Tibial nerve (tissue), 4 donors: Measurements from ENCODE around the gene TMEM101. TPM values are rescaled to one million over a fixed set of nuclear protein-coding genes. Genes with fewer than 3 reads are reported as not detected.

Source experiments
- DNase-seq, 2 donors: peaks; one replicate each; pipeline ENCODE4 v3.0.0-alpha.2; 2019; ENCODE audit warnings: low spot score in 2 of 2
- H3K27ac ChIP-seq, 4 donors: fragments of 200-600 bp; sonication (generic) in 3 of 4; one replicate each; pipeline ENCODE4 v1.5.1; 2017 to 2019; ENCODE audit warnings: mild to moderate bottlenecking in 1 of 4
- H3K27me3 ChIP-seq, 2 donors: fragments of 200-600 bp; sonication (generic) in 1 of 2; one replicate each; pipeline versions ENCODE4 v1.5.1 to v1.6.0; 2017 to 2019
- H3K36me3 ChIP-seq, 3 donors: fragments of 200-600 bp; sonication (generic); one replicate each; pipeline ENCODE4 v1.5.1; 2018 to 2019
- H3K4me1 ChIP-seq, 4 donors: fragments of 200-600 bp; sonication (generic) in 3 of 4; one replicate each; pipeline ENCODE4 v1.5.1; 2017 to 2019
- H3K4me3 ChIP-seq, 4 donors: fragments of 200-600 bp; sonication (generic) in 3 of 4; one replicate each; pipeline ENCODE4 v1.5.1; 2017 to 2019; ENCODE audit warnings: mild to moderate bottlenecking in 1 of 4, moderate library complexity in 1 of 4
- H3K9me3 ChIP-seq, 4 donors: fragments of 200-600 bp; sonication (generic) in 3 of 4; one replicate each; pipeline ENCODE4 v1.5.1; 2017 to 2019
- EP300 ChIP-seq, 2 donors: sonication (generic); formaldehyde crosslinking; IDR thresholded peaks; one replicate each; pipeline ENCODE4 v1.6.1; 2017; ENCODE audit warnings: antibody characterized with exemption in 2 of 2, mild to moderate bottlenecking in 1 of 2
- POLR2A ChIP-seq, 2 donors: fragments of 450-650 bp; IDR thresholded peaks; one replicate each; pipeline ENCODE4 v1.6.1; 2017; ENCODE audit warnings: antibody characterized with exemption in 2 of 2, mild to moderate bottlenecking in 2 of 2, moderate library complexity in 2 of 2
- WGBS, 2 donors: methylation state at CpG; one replicate each; pipeline ENCODE4 v1.1.5; 2018; 5-methylcytosine and 5-hydroxymethylcytosine counted together
- total RNA-seq, 4 donors: library from RNA; depleted of rRNA; stranded (reverse); fragments of >200 nt; gene quantifications; one replicate each; pipeline ENCODE4 v1.1.0, GENCODE V29; 2016
- TF ChIP-seq, protein P1 (sequence below), 5 experiments: fragments of 200-600 bp in 3 of 5; fragments of 450-650 bp in 2 of 5; sonication (generic) in 3 of 5; IDR thresholded peaks; one replicate each; pipeline ENCODE4 v1.5.1; 2016 to 2019; ENCODE audit warnings: antibody characterized with exemption in 5 of 5, mild to moderate bottlenecking in 3 of 5, moderate library complexity in 2 of 5

The TMEM101 gene
- total RNA-seq, 4 donors from 2014 or later = 28.6 to 41.2 (median 34.5) TPM

DNA sequence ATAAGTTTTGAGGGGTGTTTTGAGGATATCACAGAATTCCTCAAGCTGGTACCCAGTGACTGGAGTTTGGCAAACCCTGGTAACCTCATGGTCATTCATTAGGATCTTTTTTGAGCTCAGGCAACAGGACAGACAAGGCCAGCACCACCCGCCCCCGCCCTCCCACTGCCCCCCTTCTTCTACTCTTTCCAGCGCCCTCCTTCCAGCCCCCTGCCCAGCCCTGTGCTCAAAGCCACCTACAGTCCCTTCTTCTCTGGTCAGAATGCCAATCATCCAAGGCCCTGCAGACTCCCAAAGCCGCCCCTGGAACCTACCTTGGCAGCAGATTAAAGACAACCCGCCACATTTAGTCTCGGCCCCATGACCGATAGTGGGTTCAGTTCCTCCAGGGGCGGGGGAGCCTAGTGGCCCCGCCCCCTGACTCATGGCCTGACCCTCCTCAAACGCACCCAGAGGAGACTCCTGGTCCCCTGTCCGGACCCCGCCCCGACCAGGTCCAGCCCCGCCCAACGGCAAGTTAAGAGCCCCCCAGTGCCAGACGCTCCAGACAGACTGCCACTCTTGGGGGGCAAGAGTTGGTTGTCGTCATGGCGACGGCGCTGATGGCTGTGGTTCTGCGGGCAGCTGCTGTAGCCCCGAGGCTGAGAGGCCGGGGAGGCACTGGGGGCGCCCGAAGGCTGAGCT is 10.5 kb downstream of the TMEM101 start, which contains the start of gene NAGS:
TSS of gene NAGS (plus strand) at position 546 of the 684 bp plus-strand sequence. CDS start at position 588, 42 bp downstream.
- Histone ChIP-seq H3K36me3 (peaks cover 0 to 3% (median 0%) of the 10 kb centered on the region in 3 donors), H3K27ac (peak within 1 kb of the TSS in 2 of 4 donors; percentile 61 to 69), H3K9me3 (no peaks in the 10 kb centered on the region), H3K4me1 (peaks cover 0 to 42% (median 31%) of the 10 kb centered on the region in 4 donors), H3K4me3 (peak within 1 kb of the TSS in 3 of 4 donors; percentile 4 to 62 (median 57)), H3K27me3 (peaks cover 3 to 67% of the 10 kb centered on the region in 2 donors)
- WGBS, 2 donors = 9 to 15% methylated on average over 18 to 25 of the region's 25 CpGs
- no peak for DNase-seq
- TF ChIP-seq EP300 (IDR thresholded peaks at IDR 0.05) (no peak), POLR2A (IDR thresholded peaks at IDR 0.05) (no peak)
- TF ChIP-seq, protein P1, sequence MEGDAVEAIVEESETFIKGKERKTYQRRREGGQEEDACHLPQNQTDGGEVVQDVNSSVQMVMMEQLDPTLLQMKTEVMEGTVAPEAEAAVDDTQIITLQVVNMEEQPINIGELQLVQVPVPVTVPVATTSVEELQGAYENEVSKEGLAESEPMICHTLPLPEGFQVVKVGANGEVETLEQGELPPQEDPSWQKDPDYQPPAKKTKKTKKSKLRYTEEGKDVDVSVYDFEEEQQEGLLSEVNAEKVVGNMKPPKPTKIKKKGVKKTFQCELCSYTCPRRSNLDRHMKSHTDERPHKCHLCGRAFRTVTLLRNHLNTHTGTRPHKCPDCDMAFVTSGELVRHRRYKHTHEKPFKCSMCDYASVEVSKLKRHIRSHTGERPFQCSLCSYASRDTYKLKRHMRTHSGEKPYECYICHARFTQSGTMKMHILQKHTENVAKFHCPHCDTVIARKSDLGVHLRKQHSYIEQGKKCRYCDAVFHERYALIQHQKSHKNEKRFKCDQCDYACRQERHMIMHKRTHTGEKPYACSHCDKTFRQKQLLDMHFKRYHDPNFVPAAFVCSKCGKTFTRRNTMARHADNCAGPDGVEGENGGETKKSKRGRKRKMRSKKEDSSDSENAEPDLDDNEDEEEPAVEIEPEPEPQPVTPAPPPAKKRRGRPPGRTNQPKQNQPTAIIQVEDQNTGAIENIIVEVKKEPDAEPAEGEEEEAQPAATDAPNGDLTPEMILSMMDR (IDR thresholded peaks at IDR 0.05) = no peak

DNA sequence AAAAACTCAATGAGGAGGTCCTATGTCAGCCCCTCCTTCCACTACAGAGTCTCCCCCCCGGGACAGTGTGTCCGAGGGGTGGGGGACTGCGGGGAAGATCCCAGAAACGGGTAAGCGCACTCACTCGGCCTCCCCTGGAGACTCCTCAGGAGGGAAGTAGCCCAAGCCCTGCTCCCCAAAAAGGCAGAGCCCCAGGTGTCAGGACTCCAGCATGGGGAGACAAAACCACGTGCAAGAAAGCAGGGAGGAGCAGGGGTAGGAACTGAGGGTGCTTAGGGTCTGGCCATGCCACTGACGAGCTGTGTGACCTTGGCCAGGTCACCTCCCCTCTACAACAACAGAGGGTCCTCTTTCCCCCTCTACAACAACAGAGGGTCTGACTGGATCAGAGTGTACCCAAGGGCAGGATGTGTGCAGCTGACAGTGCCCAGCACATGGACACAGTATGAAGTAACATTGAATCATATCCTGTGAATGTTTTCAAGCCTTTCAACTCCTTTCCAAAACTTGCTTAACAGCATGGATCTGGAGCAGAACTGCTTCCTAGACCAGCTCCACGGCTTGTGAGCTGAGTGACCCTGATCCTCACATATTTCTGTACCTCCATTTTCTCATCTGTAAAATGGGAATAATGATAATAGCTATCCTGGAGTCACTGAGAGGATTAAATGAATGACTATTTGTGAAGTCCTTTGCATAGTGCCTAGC is 12.5 kb downstream of the TMEM101 start:
- H3K27me3 ChIP-seq = peaks cover 3 to 60% of the 10 kb centered on the region in 2 donors
- H3K27ac ChIP-seq = no peak overlapping the region
- no peak for DNase-seq
- TF ChIP-seq EP300 (IDR thresholded peaks at IDR 0.05) (peak in 1 of 2 donors; percentile 13), POLR2A (IDR thresholded peaks at IDR 0.05) (no peak)
- H3K4me3 ChIP-seq = no peak overlapping the region
- H3K36me3 ChIP-seq = no peaks in the 10 kb centered on the region
- H3K9me3 ChIP-seq = no peaks in the 10 kb centered on the region
- H3K4me1 ChIP-seq = peaks cover 0 to 31% (median 20%) of the 10 kb centered on the region in 4 donors
- 56 to 63% methylated on average over 9 of the region's 9 CpGs for WGBS, 2 donors

DNA sequence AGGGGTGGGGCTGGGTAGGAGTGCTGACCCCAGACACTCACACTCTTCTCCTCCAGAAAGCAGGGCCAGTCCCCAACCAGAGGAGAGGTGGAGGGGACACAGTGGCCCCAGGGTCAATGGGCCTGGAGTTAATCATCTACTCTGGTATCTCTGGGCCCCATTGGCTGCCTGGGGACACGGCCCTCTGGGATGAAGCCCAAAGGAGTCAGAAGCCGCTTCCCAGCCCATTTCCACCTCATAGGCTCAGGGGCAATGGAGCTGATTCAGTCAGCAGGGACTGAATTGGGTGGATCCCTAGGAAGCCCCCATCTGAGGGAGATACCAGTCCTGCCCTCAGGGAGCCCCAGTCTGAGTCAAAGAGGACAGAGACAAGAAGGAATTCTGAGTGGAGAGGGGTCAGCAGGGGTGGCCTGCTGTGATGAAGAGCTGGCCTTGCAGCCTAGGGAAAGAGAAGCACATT is 13.3 kb downstream of the TMEM101 start:
- TF ChIP-seq EP300 (IDR thresholded peaks at IDR 0.05) = no peak
- TF ChIP-seq POLR2A (IDR thresholded peaks at IDR 0.05) = no peak
- TF ChIP-seq, protein P1 (IDR thresholded peaks at IDR 0.05) = no peak
- Histone ChIP-seq H3K27ac (no peak overlapping the region), H3K4me1 (peaks cover 0 to 24% (median 15%) of the 10 kb centered on the region in 4 donors), H3K4me3 (no peak overlapping the region), H3K9me3 (no peaks in the 10 kb centered on the region), H3K36me3 (no peaks in the 10 kb centered on the region), H3K27me3 (peaks cover 3 to 55% of the 10 kb centered on the region in 2 donors)
- 80 to 84% methylated on average over 2 of the region's 2 CpGs for WGBS, 2 donors
- no peak for DNase-seq

DNA sequence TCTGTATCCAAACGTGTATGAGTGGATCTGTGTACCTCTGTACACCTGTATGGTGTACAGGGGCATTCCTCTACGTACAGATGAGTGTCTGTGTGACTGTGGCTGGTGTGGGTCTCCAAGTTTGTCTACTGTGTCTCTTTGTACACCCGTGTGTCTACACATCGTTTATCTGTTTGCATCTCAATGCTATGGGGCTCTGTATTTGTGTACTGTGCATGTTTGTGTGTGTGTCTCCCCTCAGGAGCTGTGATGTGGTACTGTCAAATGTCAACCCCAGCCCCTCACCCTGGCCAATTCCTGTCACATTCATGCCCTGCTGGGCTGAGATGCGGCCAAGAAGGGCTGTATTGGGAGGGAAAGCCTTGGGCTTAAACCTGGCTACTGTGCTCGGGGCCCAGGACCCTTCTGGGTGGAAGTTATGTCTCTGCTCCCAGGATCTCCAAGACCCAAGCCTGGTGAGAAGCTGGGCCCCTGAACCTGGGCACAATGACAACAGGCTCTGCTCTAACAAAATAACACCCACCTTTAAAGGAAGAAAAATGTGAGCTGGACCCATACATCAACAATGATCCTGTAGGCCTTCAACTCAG is 13.8 kb downstream of the TMEM101 start:
- WGBS, 2 donors = 78 to 80% methylated on average over 5 to 6 of the region's 6 CpGs
- Histone ChIP-seq H3K36me3 (no peaks in the 10 kb centered on the region), H3K27me3 (peaks cover 3 to 50% of the 10 kb centered on the region in 2 donors), H3K4me1 (peaks cover 0 to 18% (median 10%) of the 10 kb centered on the region in 4 donors), H3K4me3 (no peak overlapping the region), H3K9me3 (no peaks in the 10 kb centered on the region), H3K27ac (no peak overlapping the region)
- TF ChIP-seq POLR2A (IDR thresholded peaks at IDR 0.05) (no peak), EP300 (IDR thresholded peaks at IDR 0.05) (no peak)
- TF ChIP-seq, protein P1 (IDR thresholded peaks at IDR 0.05) = no peak
- DNase-seq = no peak

DNA sequence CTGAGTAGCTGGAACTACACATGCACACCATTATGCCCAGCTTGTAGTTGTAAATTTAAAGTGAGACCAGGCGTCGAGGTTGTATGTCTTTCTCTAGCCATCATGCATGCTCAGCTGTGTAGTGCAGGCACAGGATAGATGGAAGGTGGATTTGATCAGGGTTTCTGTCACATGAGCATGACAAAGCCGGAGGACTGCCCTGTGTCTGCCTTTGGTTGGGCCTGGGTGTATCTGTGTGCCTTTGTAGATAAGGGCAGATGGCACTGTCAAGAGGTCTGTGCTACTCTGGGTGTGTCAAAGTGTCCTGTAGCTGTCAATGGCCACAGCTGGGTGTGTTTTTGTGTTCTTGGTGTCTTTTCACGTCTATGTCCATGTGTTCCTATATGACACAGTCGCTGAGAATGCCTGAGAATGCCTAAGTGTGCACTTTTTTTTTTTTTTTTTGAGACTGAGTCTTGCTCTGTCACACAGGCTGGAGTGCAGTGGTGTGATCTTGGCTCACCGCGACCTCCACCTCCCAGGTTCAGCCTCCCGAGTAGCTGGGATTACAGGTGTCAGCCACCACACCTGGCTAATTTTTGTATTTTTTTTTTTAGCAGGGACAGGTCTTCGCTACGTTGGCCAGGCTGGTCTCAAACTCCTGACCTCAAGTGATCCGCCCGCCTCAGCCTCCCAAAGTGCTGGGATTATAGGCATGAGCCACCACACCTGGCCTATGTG is 14.5 kb downstream of the TMEM101 start:
- no peak overlapping the region for H3K4me3 ChIP-seq
- H3K4me1 ChIP-seq = peaks cover 0 to 12% (median 6%) of the 10 kb centered on the region in 4 donors
- no peaks in the 10 kb centered on the region for H3K9me3 ChIP-seq
- DNase-seq = no peak
- TF ChIP-seq POLR2A (IDR thresholded peaks at IDR 0.05) = no peak
- TF ChIP-seq, protein P1 (IDR thresholded peaks at IDR 0.05) = no peak
- no peak for TF ChIP-seq EP300 (IDR thresholded peaks at IDR 0.05)
- H3K36me3 ChIP-seq = no peaks in the 10 kb centered on the region
- 85 to 86% methylated on average over 11 to 12 of the region's 12 CpGs for WGBS, 2 donors
- no peak overlapping the region for H3K27ac ChIP-seq
- H3K27me3 ChIP-seq = peaks cover 3 to 43% of the 10 kb centered on the region in 2 donors
